MM.1S (cell line): Measurements from ENCODE around the gene MGAT5.

ENCODE experiments used
- CTCF ChIP-seq: fragments of 300-600 bp; sonication (generic); IDR thresholded peaks from 2 replicates; pipeline ENCODE4 v1.5.1; 2016; ENCODE audit warnings: antibody characterized with exemption, low read length, mixed read lengths
- EZH2 ChIP-seq: fragments of 300-600 bp; sonication (generic); optimal IDR thresholded peaks from 2 replicates; pipeline ENCODE3; 2017; ENCODE audit warnings: low read depth, mild to moderate bottlenecking, antibody characterized with exemption, low read length, mixed read lengths
- EZH2phosphoT487 ChIP-seq: fragments of 300-600 bp; sonication (generic); IDR thresholded peaks from 2 replicates; pipeline ENCODE4 v1.6.1; 2018; ENCODE audit warnings: antibody characterized with exemption, low read length

- TF ChIP-seq EZH2phosphoT487 (no peak), CTCF (no peak), EZH2 (no peak)
These were observed 38.6 kb downstream of the MGAT5 start for GRCh38 chr2:134292514-134292913.
